NCI-H510A (cell line): ENCODE results near the gene CLDN34.

Experiments used
- DNase-seq: peaks from one replicate; lab custom pipeline; 2025; lab: John Stamatoyannopoulos, UW

CLDN34 gene

DNA sequence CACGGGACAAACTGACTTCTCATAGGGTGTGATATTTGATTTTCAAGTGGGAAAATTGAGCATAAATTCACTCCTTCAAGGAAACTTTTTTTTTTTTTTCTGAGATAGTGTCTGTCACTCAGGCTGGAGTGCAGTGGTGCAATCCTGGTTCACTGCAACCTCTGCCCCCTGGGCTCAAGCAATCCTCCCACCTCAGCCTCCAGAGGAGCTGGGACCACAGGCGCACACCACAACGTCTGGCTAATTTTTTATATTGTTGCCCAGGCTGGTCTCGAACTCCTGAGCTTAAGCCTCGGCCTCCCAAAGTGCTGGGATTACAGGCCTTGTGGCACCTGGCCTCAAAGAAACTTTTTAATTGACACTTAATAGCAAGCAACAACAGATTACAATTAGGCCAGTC lies 13.8 kb downstream of the CLDN34 start:
- no peak for DNase-seq

DNA sequence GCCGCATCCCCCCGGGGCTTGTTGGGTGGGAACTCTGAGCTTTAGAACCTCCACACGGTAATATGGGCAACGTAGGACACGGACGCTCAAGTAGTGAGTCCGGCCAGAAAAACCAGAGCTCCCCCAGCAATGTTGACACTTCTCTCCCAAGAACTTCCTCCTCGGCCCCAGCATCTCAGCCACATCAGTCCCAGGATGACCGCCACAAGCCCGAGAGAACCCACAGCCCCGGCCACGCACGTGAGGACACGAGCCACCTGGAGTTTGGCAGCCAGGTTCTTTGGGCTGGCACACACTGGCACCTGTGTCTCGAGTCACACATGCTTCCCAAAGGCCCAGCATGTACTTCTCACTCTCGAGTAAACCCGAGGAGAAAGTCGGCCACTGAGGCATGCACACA lies 16.3 kb downstream of the CLDN34 start:
- DNase-seq = no peak

DNA sequence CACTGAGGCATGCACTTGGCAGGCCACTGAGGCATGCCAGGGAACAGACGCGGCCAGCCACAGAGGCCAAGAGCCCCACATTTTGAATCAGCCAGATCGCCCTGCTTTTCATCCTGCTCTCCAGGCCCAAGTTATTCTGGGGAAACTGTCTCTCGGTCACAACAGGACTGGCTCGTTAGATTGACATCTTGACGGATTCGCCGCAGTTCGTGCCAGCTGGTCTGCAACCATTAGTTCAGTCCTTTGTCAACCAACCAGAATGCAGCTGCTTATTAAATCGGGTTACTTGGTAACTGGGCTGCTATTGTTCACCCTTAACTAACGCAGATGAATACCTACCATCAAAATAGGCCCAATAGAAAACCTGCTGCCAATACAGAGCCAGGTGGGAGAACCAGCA lies 16.7 kb downstream of the CLDN34 start:
- no peak for DNase-seq

- no peak for DNase-seq
These were observed 21.6 kb downstream of the CLDN34 start for GRCh38 chrX:9988762-9989161.

GRCh38 chrX:9992061-9992460 lies 24.9 kb downstream of the CLDN34 start:
- DNase-seq = no peak

- no peak for DNase-seq
These were observed 25.6 kb downstream of the CLDN34 start for GRCh38 chrX:9992724-9993123.

GRCh38 chrX:9995855-9996339 lies 28.7 kb downstream of the CLDN34 start:
- peak; percentile 4 for DNase-seq

GRCh38 chrX:9997041-9997440 lies 29.9 kb downstream of the CLDN34 start:
- no peak for DNase-seq

DNA sequence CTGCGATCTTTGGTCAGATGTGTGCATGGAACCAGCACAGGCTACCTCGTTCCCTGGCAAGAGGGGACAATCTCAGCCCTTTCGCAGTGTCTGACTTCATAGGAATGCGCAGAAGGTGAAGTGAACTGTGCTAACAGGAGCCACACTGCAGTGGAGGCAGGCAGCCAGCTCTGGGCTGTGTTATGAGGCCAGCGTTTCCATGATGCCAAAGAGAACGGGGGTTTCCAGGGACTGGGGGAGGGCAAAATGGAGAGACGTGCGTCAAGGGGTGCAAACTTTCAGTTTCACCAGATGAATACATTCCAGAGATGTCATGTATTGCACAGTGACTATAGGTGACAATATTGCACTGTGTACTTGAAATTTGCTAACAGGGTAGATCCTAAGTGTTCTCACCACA lies 30.4 kb downstream of the CLDN34 start:
- no peak for DNase-seq

GRCh38 chrX:10001496-10001895 lies 34.3 kb downstream of the CLDN34 start:
- no peak for DNase-seq

DNA sequence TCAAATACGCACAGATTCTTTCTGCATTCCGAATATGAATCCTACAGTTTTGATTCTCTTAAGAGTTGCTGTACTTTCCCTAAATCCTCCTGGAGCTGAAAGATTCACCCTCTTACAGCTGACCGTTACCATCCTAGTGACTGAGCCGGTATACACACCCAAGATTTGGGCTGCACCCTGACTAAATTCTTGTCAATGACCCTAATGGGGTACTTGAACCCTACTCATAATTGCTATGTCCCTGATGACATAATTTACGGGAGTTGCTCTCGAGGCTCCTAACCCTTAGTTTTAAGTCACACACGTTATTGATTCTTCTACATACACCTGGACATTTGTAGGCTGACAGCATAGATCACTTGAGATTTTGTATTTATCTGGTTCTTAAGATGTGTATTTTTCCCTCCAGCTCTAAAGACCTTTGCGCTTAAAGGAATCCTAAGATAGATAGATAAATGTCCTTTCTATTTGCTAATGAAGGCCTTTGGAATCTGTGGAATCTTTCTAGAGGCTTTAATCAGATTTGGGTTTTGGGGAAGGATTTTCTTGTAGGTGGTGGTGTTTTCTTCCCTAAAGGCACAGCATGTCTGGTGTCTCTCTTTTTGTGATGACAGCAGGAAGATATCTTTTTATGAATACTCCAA lies 37.8 kb downstream of the CLDN34 start:
- DNase-seq = no peak

- DNase-seq = no peak
These were observed 38.9 kb downstream of the CLDN34 start for GRCh38 chrX:10006086-10006485.

DNA sequence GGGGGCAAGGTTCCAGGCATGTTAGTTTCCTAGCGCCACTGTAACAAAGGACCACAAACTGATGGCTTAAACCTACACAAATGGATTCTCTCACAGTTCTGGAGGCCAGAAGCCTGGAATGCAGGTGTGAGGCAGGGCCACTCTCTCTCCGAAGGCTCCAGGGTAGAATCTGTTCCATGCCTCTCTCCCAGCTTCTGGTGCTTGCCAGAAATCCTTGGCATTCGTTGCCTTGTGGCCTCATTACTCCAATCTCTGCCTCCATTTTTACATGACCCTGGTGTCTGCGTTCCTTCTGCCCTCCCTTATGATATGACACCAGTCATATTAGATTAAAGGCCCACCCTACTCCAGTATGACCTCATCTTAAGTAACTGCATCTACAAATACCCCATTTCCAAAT lies 39.6 kb downstream of the CLDN34 start:
- DNase-seq = no peak

GRCh38 chrX:10007621-10008020 lies 40.5 kb downstream of the CLDN34 start:
- no peak for DNase-seq

DNA sequence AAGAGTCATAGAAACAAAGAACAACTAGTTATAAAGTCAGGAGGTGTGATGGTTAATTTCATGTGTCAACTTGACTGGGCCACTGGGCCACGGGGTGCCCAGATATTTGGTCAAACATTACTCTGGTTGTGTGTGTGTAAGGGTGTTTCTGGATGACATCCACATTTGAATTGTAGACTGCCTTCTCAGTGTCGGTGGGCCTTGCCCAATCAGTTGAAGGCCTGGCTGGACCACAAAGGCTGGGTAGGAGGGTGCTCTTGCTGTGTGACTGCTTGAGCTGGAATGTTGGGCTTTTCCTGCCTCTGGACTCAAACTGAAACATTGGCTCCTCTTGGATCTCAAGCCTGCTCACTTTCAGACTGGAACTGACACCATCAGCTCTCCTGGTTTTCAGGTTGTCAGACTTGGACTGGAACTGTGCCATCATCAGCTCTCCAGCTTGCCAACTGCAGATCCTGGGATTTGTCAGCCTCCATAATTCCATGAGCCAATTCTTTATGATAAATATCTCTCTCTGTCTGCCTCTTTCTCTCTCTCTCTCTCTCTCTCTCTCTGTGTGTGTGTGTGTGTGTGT lies 41.4 kb downstream of the CLDN34 start:
- DNase-seq = no peak

DNA sequence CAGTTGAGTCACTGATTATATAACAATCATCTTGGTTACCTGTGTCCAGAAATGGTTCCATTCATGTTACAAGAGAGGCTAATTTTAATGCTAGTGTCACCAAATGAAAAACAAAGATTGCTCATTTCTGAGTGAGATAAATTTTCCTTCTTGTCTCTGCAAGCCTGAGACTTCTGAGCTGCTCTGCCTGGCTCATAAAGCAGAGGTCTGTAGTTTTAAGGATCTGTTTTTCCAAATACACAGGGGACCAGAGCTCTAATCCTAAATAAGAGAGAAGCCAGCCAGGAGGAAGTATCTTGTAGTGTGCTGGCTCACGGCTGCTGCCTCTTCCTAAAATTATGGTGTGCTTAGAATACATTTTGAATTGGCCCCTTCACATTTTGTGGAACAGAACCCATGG lies 42.6 kb downstream of the CLDN34 start:
- no peak for DNase-seq

- no peak for DNase-seq
These were observed 43.5 kb downstream of the CLDN34 start for GRCh38 chrX:10010686-10011085.

- DNase-seq = no peak
These were observed 44.2 kb downstream of the CLDN34 start for GRCh38 chrX:10011261-10011931.

- DNase-seq = no peak
These were observed 44.8 kb downstream of the CLDN34 start for GRCh38 chrX:10011991-10012390.

- DNase-seq = peak; percentile 49
These were observed 47.5 kb downstream of the CLDN34 start for GRCh38 chrX:10014462-10015354.

DNA sequence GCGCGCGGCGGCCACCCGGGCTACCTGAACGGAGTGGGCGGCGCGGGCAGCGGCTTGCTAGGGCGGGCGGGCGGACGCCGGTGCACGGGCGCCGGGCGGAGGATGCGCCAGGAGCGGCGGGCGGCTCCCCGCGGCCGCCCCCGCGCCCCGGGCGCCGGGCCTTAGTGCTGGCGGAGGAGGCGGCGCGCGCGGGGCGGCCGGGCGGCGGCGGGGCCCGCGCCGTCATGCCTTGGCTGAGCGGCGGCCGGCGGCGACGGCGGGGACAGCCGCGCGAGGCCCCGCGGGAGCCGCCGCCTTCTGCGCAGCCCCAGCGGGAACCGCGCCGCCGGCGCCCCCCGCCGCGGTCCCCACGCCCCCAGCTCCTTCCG lies 48.2 kb downstream of the CLDN34 start:
- DNase-seq = no peak

DNA sequence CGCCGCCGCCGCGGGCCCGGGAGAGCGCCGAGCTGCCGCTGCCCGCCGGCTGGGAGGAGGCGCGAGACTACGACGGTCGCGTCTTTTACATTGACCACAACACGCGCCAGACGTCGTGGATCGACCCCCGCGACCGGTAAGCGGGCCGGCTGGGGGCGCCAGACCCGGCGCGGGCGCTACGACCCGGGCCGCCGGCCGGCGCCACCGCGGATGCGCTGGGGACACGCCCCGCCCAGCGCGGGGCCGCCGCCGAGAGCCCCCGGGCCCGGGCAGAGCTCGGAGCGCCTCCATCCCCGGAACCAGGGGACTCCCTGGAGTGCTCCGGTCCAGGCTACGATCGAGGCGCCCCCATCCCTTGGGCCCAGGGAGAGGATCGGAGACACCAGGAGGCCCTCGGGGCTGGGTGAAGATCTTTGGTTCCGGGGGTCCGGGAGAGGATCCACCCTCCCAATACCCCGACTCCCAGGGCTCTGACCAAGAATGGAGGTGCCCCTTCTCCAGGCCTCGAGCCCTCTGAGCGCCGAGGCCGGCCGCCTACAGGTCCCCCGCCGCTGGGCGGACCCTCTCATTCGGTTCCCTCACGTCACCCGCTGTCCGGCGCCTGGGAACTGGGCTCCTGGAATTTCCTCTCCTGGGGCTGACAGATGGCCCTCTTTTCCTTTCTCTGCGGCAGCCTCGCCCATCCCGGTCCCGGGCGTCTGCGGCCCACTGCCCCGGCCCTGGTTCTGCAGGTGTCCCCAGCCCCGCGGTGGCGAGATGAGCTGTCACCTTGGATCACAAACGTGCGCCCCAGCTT lies 48.8 kb downstream of the CLDN34 start:
- DNase-seq = no peak
